Activated gamma-delta T cell (primary cell): ENCODE results near the gene TIPIN.
"Not testable (repeated sequence)": the region's sequence is repeated elsewhere in the genome, so short reads cannot be mapped to it uniquely, and the experiment has no call there.

Experiments
- DNase-seq: peaks from one replicate; lab custom pipeline; 2025; lab: John Stamatoyannopoulos, UW
- total RNA-seq, 2 donors: gene quantifications; one replicate each; lab custom pipeline; 2026; lab: John Stamatoyannopoulos, UW

TIPIN gene
- 9.3 to 10.5 reads per million in 2 donors for total RNA-seq

GRCh38 chr15:66356359-66357236, at the start of gene TIPIN:
TIPIN (minus strand) TSS chr15:66356685; CDS start chr15:66352947, 3,738 bp downstream.
- DNase-seq, result peak; percentile 91

- DNase-seq, result no peak
Measured at GRCh38 chr15:66405615-66406014, 49.1 kb upstream of the TIPIN start.

GRCh38 chr15:66405007-66405406, 48.5 kb upstream of the TIPIN start:
- DNase-seq, result no peak

GRCh38 chr15:66404532-66404931, 48.0 kb upstream of the TIPIN start:
- no peak for DNase-seq

- DNase-seq, result no peak
Measured at GRCh38 chr15:66404122-66404521, 47.6 kb upstream of the TIPIN start.

GRCh38 chr15:66403323-66403722, 46.8 kb upstream of the TIPIN start:
- no peak for DNase-seq

- DNase-seq, result no peak
Measured at GRCh38 chr15:66402761-66403284, 46.3 kb upstream of the TIPIN start.

GRCh38 chr15:66401130-66402021, 44.9 kb upstream of the TIPIN start:
- DNase-seq, result no peak

GRCh38 chr15:66400351-66400774, 43.9 kb upstream of the TIPIN start:
- no peak for DNase-seq

- no peak for DNase-seq
Measured at GRCh38 chr15:66399276-66399675, 42.8 kb upstream of the TIPIN start.

- DNase-seq, result no peak
Measured at GRCh38 chr15:66394915-66395314, 38.4 kb upstream of the TIPIN start.

GRCh38 chr15:66394472-66394871, 38.0 kb upstream of the TIPIN start:
- DNase-seq, result no peak

- not testable (repeated sequence) for DNase-seq
Measured at GRCh38 chr15:66393037-66393436, 36.6 kb upstream of the TIPIN start.

- no peak for DNase-seq
Measured at GRCh38 chr15:66390678-66391077, 34.2 kb upstream of the TIPIN start.

GRCh38 chr15:66389859-66390381, 33.4 kb upstream of the TIPIN start:
- DNase-seq, result no peak

- no peak for DNase-seq
Measured at GRCh38 chr15:66389098-66389858, 32.8 kb upstream of the TIPIN start.

GRCh38 chr15:66388576-66388975, 32.1 kb upstream of the TIPIN start:
- no peak for DNase-seq

- no peak for DNase-seq
Measured at GRCh38 chr15:66388043-66388363, 31.5 kb upstream of the TIPIN start.

GRCh38 chr15:66387163-66388042, 30.9 kb upstream of the TIPIN start:
- DNase-seq, result peak; percentile 50
